CD4-positive, CD25-positive, alpha-beta regulatory T cell (primary cell): ENCODE data around the gene PPFIA1. TPM values are rescaled to one million over a fixed set of nuclear protein-coding genes. Genes with fewer than 3 reads are reported as not detected.
A peak's percentile ranks its signal among the peaks of the same experiment; 100 is the strongest.

ENCODE experiments used
- ATAC-seq, 2 donors: fragments of 150-1000 bp; cut with Tn5 transposase; one replicate each; pipeline ENCODE4 v1.10.0; 2021; ENCODE audit warnings: low read depth in 2 of 2, moderate number of reproducible peaks in 2 of 2, moderate library complexity in 1 of 2
- DNase-seq, 3 donors: peaks; one replicate each; pipeline versions ENCODE4 v3.0.0 to v3.0.0-alpha.2; 2012 to 2022; ENCODE audit warnings: mixed read lengths in 1 of 3
- H3K27ac ChIP-seq: one replicate; pipeline ENCODE4 v1.7.0; 2013; ENCODE audit warnings: mild to moderate bottlenecking, low read length; ENCODE audit not compliant: insufficient read depth, poor library complexity, severe bottlenecking
- H3K27me3 ChIP-seq: one replicate; pipeline ENCODE4 v1.7.0; 2013; ENCODE audit warnings: low read length; ENCODE audit not compliant: control insufficient read depth, insufficient read depth
- H3K36me3 ChIP-seq: one replicate; pipeline ENCODE4 v1.7.0; 2013; ENCODE audit warnings: mild to moderate bottlenecking, low read length, moderate library complexity; ENCODE audit not compliant: control insufficient read depth, insufficient read depth
- H3K4me1 ChIP-seq: 2 replicates; pipeline ENCODE4 v1.7.0; 2013; ENCODE audit warnings: mild to moderate bottlenecking, low read length; ENCODE audit not compliant: insufficient read depth, control insufficient read depth, poor library complexity, severe bottlenecking
- H3K4me3 ChIP-seq: one replicate; pipeline ENCODE4 v1.7.0; 2013; ENCODE audit warnings: low read depth, mild to moderate bottlenecking, low read length, moderate library complexity
- H3K9me3 ChIP-seq, 2 experiments: 1 replicate in 1 of 2; 2 replicates in 1 of 2; pipeline ENCODE4 v1.7.0; 2013; ENCODE audit warnings: low read length in 2 of 2, mild to moderate bottlenecking in 1 of 2, moderate library complexity in 1 of 2; ENCODE audit not compliant: control insufficient read depth in 2 of 2
- H3K27ac Mint-ChIP-seq, 3 donors: one replicate each; pipeline ENCODE4 v1.8.0; 2020 to 2022; ENCODE audit warnings: mild to moderate bottlenecking in 3 of 3, mixed read lengths in 3 of 3, moderate library complexity in 2 of 3
- H3K27me3 Mint-ChIP-seq: one replicate; pipeline ENCODE4 v1.8.0; 2022; ENCODE audit warnings: mild to moderate bottlenecking, mixed read lengths
- H3K36me3 Mint-ChIP-seq: one replicate; pipeline ENCODE4 v1.8.0; 2020; ENCODE audit warnings: mixed read lengths
- H3K4me1 Mint-ChIP-seq, 4 donors: one replicate each; pipeline ENCODE4 v1.8.0; 2020 to 2022; ENCODE audit warnings: mixed read lengths in 4 of 4, mild to moderate bottlenecking in 1 of 4
- H3K4me3 Mint-ChIP-seq, 4 donors: one replicate each; pipeline ENCODE4 v1.8.0; 2020 to 2022; ENCODE audit warnings: mild to moderate bottlenecking in 4 of 4, mixed read lengths in 4 of 4, moderate library complexity in 3 of 4
- H3K9me3 Mint-ChIP-seq, 7 donors: one replicate each; pipeline ENCODE4 v1.8.0; 2020 to 2022; ENCODE audit warnings: mixed read lengths in 7 of 7, mild to moderate bottlenecking in 3 of 7, moderate library complexity in 2 of 7
- polyA plus RNA-seq, 4 donors: library from polyadenylated mRNA; unstranded; fragments of 300-500 nt; fragmentation: Illumina TruSeq; gene quantifications; one replicate each; pipeline ENCODE4 v1.2.3, GENCODE V29; 2021
- total RNA-seq: library from RNA; stranded (reverse); gene quantifications from one replicate; pipeline ENCODE4 v1.2.3, GENCODE V29; 2022

The PPFIA1 gene
- total and polyA plus RNA-seq, 5 donors from 2014 or later = 7.9 to 62.6 (median 11.3) TPM

- Histone ChIP-seq H3K27me3 (no peaks in the 10 kb centered on the region), H3K9me3 (no peaks in the 10 kb centered on the region), H3K36me3 (no peaks in the 10 kb centered on the region), H3K4me1 (no peaks in the 10 kb centered on the region), H3K4me3 (no peak overlapping the region), H3K27ac (no peak overlapping the region)
- Mint-ChIP-seq H3K36me3 (no peaks in the 10 kb centered on the region), H3K4me1 (peaks cover 0 to 2% (median 0%) of the 10 kb centered on the region in 4 donors), H3K9me3 (peaks cover 0 to 2% (median 0%) of the 10 kb centered on the region in 7 donors), H3K4me3 (no peak overlapping the region), H3K27ac (peak overlapping the region in 1 of 3 donors; percentile 77), H3K27me3 (peaks cover 5% of the 10 kb centered on the region)
- DNase-seq (no peak), ATAC-seq (no peak)
Measured at GRCh38 chr11:70243912-70244652, 26.4 kb upstream of the PPFIA1 start.

- Mint-ChIP-seq H3K4me1 (no peaks in the 10 kb centered on the region), H3K36me3 (no peaks in the 10 kb centered on the region), H3K9me3 (peaks cover 0 to 2% (median 0%) of the 10 kb centered on the region in 7 donors), H3K4me3 (no peak overlapping the region), H3K27ac (peak overlapping the region in 1 of 3 donors; percentile 77), H3K27me3 (peaks cover under 1% of the 10 kb centered on the region)
- Histone ChIP-seq H3K4me3 (no peak overlapping the region), H3K27ac (no peak overlapping the region), H3K4me1 (no peaks in the 10 kb centered on the region), H3K27me3 (no peaks in the 10 kb centered on the region), H3K9me3 (no peaks in the 10 kb centered on the region), H3K36me3 (no peaks in the 10 kb centered on the region)
- DNase-seq (no peak), ATAC-seq (no peak)
Measured at GRCh38 chr11:70244698-70245097, 25.8 kb upstream of the PPFIA1 start.

DNA sequence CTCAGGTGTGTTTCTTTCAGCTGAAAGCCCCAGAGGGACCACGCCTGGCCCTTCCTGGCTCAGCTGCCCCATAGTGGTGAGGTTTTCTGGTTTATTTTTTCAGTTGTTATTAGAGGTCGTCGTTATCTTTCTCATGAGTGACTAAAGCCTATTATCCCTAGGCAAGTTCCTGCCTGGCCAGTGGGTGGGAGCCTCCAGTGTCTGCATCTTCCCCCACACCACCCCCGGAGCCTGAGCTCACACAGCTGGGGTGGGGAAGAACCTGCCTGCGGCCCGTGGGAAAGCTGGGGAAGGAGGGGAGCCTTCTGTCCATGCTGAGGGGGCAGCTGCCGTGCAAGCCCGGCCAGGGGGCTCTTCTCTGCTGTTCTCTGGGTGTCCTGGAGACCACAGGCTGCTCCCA, 24.3 kb upstream of the PPFIA1 start:
- Histone ChIP-seq H3K27ac (no peak overlapping the region), H3K4me3 (no peak overlapping the region), H3K9me3 (no peaks in the 10 kb centered on the region), H3K4me1 (no peaks in the 10 kb centered on the region), H3K27me3 (no peaks in the 10 kb centered on the region), H3K36me3 (no peaks in the 10 kb centered on the region)
- no peaks in the 10 kb centered on the region for H3K27me3 Mint-ChIP-seq
- DNase-seq = no peak
- H3K4me1 Mint-ChIP-seq = no peaks in the 10 kb centered on the region
- no peak overlapping the region for H3K4me3 Mint-ChIP-seq
- no peak overlapping the region for H3K27ac Mint-ChIP-seq
- no peak for ATAC-seq
- no peaks in the 10 kb centered on the region for H3K36me3 Mint-ChIP-seq
- peaks cover 0 to 2% (median 0%) of the 10 kb centered on the region in 7 donors for H3K9me3 Mint-ChIP-seq

- Histone ChIP-seq H3K36me3 (no peaks in the 10 kb centered on the region), H3K27me3 (no peaks in the 10 kb centered on the region), H3K27ac (no peak overlapping the region), H3K4me1 (no peaks in the 10 kb centered on the region), H3K9me3 (no peaks in the 10 kb centered on the region), H3K4me3 (no peak overlapping the region)
- DNase-seq (no peak), ATAC-seq (no peak)
- Mint-ChIP-seq H3K4me1 (no peaks in the 10 kb centered on the region), H3K27ac (no peak overlapping the region), H3K9me3 (peaks cover 0 to 3% (median 0%) of the 10 kb centered on the region in 7 donors), H3K36me3 (no peaks in the 10 kb centered on the region), H3K27me3 (no peaks in the 10 kb centered on the region), H3K4me3 (no peak overlapping the region)
Measured at GRCh38 chr11:70247042-70247709, 23.3 kb upstream of the PPFIA1 start.

GRCh38 chr11:70247710-70248072, 22.8 kb upstream of the PPFIA1 start:
- DNase-seq = no peak
- no peak overlapping the region for H3K4me3 ChIP-seq
- no peaks in the 10 kb centered on the region for H3K36me3 ChIP-seq
- no peak overlapping the region for H3K27ac ChIP-seq
- Mint-ChIP-seq H3K36me3 (no peaks in the 10 kb centered on the region), H3K4me1 (no peaks in the 10 kb centered on the region), H3K27me3 (no peaks in the 10 kb centered on the region), H3K9me3 (peaks cover 0 to 3% (median 0%) of the 10 kb centered on the region in 7 donors), H3K27ac (no peak overlapping the region), H3K4me3 (no peak overlapping the region)
- no peak for ATAC-seq
- no peaks in the 10 kb centered on the region for H3K9me3 ChIP-seq
- no peaks in the 10 kb centered on the region for H3K4me1 ChIP-seq
- no peaks in the 10 kb centered on the region for H3K27me3 ChIP-seq

DNA sequence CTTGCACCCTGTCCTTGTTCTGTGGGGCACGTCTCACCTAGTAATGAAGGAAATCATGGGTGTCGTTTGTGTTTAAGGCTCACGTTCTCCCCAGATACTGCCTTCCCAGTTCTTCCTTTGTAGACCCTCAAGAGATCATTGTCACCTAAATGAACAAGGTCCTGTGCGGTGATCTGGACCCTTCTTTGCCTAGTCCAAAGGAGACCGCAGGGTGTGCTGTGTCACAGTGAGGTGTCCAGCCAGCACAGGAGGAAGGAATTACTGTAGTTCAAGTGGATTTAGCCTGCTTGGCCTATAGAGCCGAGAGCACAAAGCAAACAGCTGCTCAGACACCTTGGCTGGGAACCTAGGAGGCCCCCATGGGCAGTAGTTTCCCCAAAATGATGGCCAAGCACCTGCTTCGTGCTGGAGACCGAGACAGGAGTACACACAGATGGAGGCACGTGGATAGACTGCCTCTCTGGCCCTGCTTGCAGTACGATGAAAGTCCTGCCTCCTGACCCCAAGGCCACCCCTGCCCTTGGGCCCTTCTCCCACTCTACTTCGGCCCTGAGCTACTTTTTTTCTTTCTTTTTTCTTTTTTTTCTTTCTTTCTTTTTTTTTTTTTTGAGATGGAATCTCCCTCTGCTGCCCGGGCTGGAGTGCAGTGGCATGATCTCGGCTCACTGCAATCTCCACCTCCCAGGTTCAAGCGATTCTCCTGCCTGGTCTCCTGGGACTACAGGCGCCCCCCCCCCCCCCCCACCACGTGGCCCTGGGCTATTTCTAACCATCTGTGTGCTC, 19.4 kb upstream of the PPFIA1 start:
- H3K27ac ChIP-seq = no peak overlapping the region
- no peak for ATAC-seq
- H3K27ac Mint-ChIP-seq = no peak overlapping the region
- H3K27me3 Mint-ChIP-seq = no peaks in the 10 kb centered on the region
- no peak overlapping the region for H3K4me3 ChIP-seq
- H3K36me3 Mint-ChIP-seq = no peaks in the 10 kb centered on the region
- no peaks in the 10 kb centered on the region for H3K36me3 ChIP-seq
- no peaks in the 10 kb centered on the region for H3K4me1 ChIP-seq
- H3K27me3 ChIP-seq = no peaks in the 10 kb centered on the region
- H3K9me3 ChIP-seq = no peaks in the 10 kb centered on the region
- DNase-seq = no peak
- H3K4me1 Mint-ChIP-seq = no peaks in the 10 kb centered on the region
- H3K4me3 Mint-ChIP-seq = no peak overlapping the region
- peaks cover 0 to 3% (median 0%) of the 10 kb centered on the region in 7 donors for H3K9me3 Mint-ChIP-seq

GRCh38 chr11:70251659-70252321, 18.7 kb upstream of the PPFIA1 start:
- no peaks in the 10 kb centered on the region for H3K36me3 ChIP-seq
- no peaks in the 10 kb centered on the region for H3K4me1 ChIP-seq
- Mint-ChIP-seq H3K27me3 (no peaks in the 10 kb centered on the region), H3K36me3 (no peaks in the 10 kb centered on the region), H3K4me1 (no peaks in the 10 kb centered on the region), H3K27ac (no peak overlapping the region), H3K4me3 (no peak overlapping the region), H3K9me3 (peaks cover 0 to 3% (median 0%) of the 10 kb centered on the region in 7 donors)
- H3K9me3 ChIP-seq = no peaks in the 10 kb centered on the region
- no peak overlapping the region for H3K27ac ChIP-seq
- H3K27me3 ChIP-seq = no peaks in the 10 kb centered on the region
- ATAC-seq (no peak), DNase-seq (no peak)
- no peak overlapping the region for H3K4me3 ChIP-seq
